ENCODE data around the gene ABAT. TPM values are rescaled to one million over a fixed set of nuclear protein-coding genes. Genes with fewer than 3 reads are reported as not detected.
"Not testable (repeated sequence)": the region's sequence is repeated elsewhere in the genome, so short reads cannot be mapped to it uniquely, and the experiment has no call there.

Gene ABAT
- total RNA-seq, 1 donor from 2014 or later = 7.3 TPM

- no peaks in the 10 kb centered on the region for H3K9me3 Mint-ChIP-seq
- intact Hi-C loops (cut with micrococcal nuclease) = no loop called here
- no peak overlapping the region for H3K27ac Mint-ChIP-seq
- no peaks in the 10 kb centered on the region for H3K4me1 Mint-ChIP-seq (ENCODE audit: low read depth)
- H3K4me3 Mint-ChIP-seq = no peak overlapping the region
- DNase-seq (ENCODE audit: low spot score) = no peak
- peaks cover 3% of the 10 kb centered on the region for H3K36me3 Mint-ChIP-seq (ENCODE audit: low read depth)
- H3K27me3 Mint-ChIP-seq (ENCODE audit: insufficient read depth) = no peaks in the 10 kb centered on the region
These were observed 107.4 kb downstream of the ABAT start for GRCh38 chr16:8781797-8782196.

- Mint-ChIP-seq H3K27me3 (ENCODE audit: insufficient read depth) (no peaks in the 10 kb centered on the region), H3K9me3 (no peaks in the 10 kb centered on the region), H3K36me3 (ENCODE audit: low read depth) (no peaks in the 10 kb centered on the region), H3K4me3 (no peak overlapping the region), H3K27ac (no peak overlapping the region), H3K4me1 (ENCODE audit: low read depth) (no peaks in the 10 kb centered on the region)
- DNase-seq (ENCODE audit: low spot score) = no peak
- intact Hi-C loops (cut with micrococcal nuclease) = no loop called here
These were observed 108.3 kb downstream of the ABAT start for GRCh38 chr16:8782673-8783072.

GRCh38 chr16:8785408-8785807 lies 111.0 kb downstream of the ABAT start:
- DNase-seq (ENCODE audit: low spot score) = no peak
- Mint-ChIP-seq H3K36me3 (ENCODE audit: low read depth) (no peaks in the 10 kb centered on the region), H3K27me3 (ENCODE audit: insufficient read depth) (no peaks in the 10 kb centered on the region), H3K27ac (no peak overlapping the region), H3K4me1 (ENCODE audit: low read depth) (no peaks in the 10 kb centered on the region), H3K9me3 (no peaks in the 10 kb centered on the region), H3K4me3 (no peak overlapping the region)
- intact Hi-C loops (cut with micrococcal nuclease) = no loop called here

- H3K4me3 Mint-ChIP-seq; intact Hi-C loops (cut with micrococcal nuclease); H3K36me3 Mint-ChIP-seq (ENCODE audit: low read depth); H3K27me3 Mint-ChIP-seq (ENCODE audit: insufficient read depth); H3K9me3 Mint-ChIP-seq; H3K27ac Mint-ChIP-seq; DNase-seq (ENCODE audit: low spot score); H3K4me1 Mint-ChIP-seq (ENCODE audit: low read depth): not testable (repeated sequence)
These were observed 111.9 kb downstream of the ABAT start for GRCh38 chr16:8786316-8786715.

- Mint-ChIP-seq H3K9me3 (no peaks in the 10 kb centered on the region), H3K4me1 (ENCODE audit: low read depth) (no peaks in the 10 kb centered on the region), H3K27me3 (ENCODE audit: insufficient read depth) (no peaks in the 10 kb centered on the region), H3K27ac (no peak overlapping the region), H3K4me3 (no peak overlapping the region), H3K36me3 (ENCODE audit: low read depth) (no peaks in the 10 kb centered on the region)
- no peak for DNase-seq (ENCODE audit: low spot score)
- intact Hi-C loops (cut with micrococcal nuclease) = no loop called here
These were observed 114.3 kb downstream of the ABAT start for GRCh38 chr16:8788578-8789172.

- no peak for DNase-seq (ENCODE audit: low spot score)
- intact Hi-C loops (cut with micrococcal nuclease) = loop anchor here (5.0 to 10.0 kb wide), 3 partner anchors 142 to 1947 kb away; partner anchors contain the start of gene NUBP1
- H3K9me3 Mint-ChIP-seq = no peaks in the 10 kb centered on the region
- peaks cover 31% of the 10 kb centered on the region for H3K4me1 Mint-ChIP-seq (ENCODE audit: low read depth)
- H3K27me3 Mint-ChIP-seq (ENCODE audit: insufficient read depth) = no peaks in the 10 kb centered on the region
- H3K27ac Mint-ChIP-seq = no peak overlapping the region
- H3K4me3 Mint-ChIP-seq = no peak overlapping the region
- peaks cover 13% of the 10 kb centered on the region for H3K36me3 Mint-ChIP-seq (ENCODE audit: low read depth)
These were observed 120.7 kb downstream of the ABAT start for GRCh38 chr16:8795091-8795490.

GRCh38 chr16:8795818-8796217 lies 121.4 kb downstream of the ABAT start:
- no peak overlapping the region for H3K27ac Mint-ChIP-seq
- H3K4me3 Mint-ChIP-seq = peak overlapping the region; percentile 96
- H3K9me3 Mint-ChIP-seq = no peaks in the 10 kb centered on the region
- peaks cover 31% of the 10 kb centered on the region for H3K4me1 Mint-ChIP-seq (ENCODE audit: low read depth)
- DNase-seq (ENCODE audit: low spot score) = no peak
- intact Hi-C loops (cut with micrococcal nuclease) = loop anchor here (2.0 to 10.0 kb wide), 5 partner anchors 141 to 1946 kb away; partner anchors contain the start of gene NUBP1
- no peaks in the 10 kb centered on the region for H3K27me3 Mint-ChIP-seq (ENCODE audit: insufficient read depth)
- peaks cover 13% of the 10 kb centered on the region for H3K36me3 Mint-ChIP-seq (ENCODE audit: low read depth)

GRCh38 chr16:8796469-8797363 lies 122.3 kb downstream of the ABAT start:
- DNase-seq (ENCODE audit: low spot score) = no peak
- peaks cover 15% of the 10 kb centered on the region for H3K36me3 Mint-ChIP-seq (ENCODE audit: low read depth)
- peak overlapping the region; percentile 96 for H3K4me3 Mint-ChIP-seq
- intact Hi-C loops (cut with micrococcal nuclease) = loop anchor here (1.0 to 10.0 kb wide), 11 partner anchors 72 to 1946 kb away; partner anchors contain the start of genes ABAT, HAPSTR1, METTL22 and NUBP1
- no peaks in the 10 kb centered on the region for H3K9me3 Mint-ChIP-seq
- H3K27ac Mint-ChIP-seq = peak overlapping the region; percentile 82
- H3K27me3 Mint-ChIP-seq (ENCODE audit: insufficient read depth) = no peaks in the 10 kb centered on the region
- peaks cover 38% of the 10 kb centered on the region for H3K4me1 Mint-ChIP-seq (ENCODE audit: low read depth)

- Mint-ChIP-seq H3K36me3 (ENCODE audit: low read depth) (peaks cover 22% of the 10 kb centered on the region), H3K9me3 (no peaks in the 10 kb centered on the region)
These were observed 123.2 kb downstream of the ABAT start, which contains the start of the genes PMM2 and TMEM186 for GRCh38 chr16:8797364-8798173. Gene PMM2 (plus strand): TSS chr16:8797839. CDS start chr16:8797883, 44 bp downstream. Gene TMEM186 (minus strand): TSS chr16:8797639. CDS start chr16:8797614, 25 bp downstream.

GRCh38 chr16:8798174-8798527 lies 123.7 kb downstream of the ABAT start:
- Mint-ChIP-seq H3K9me3 (no peaks in the 10 kb centered on the region), H3K27me3 (ENCODE audit: insufficient read depth) (no peaks in the 10 kb centered on the region), H3K4me3 (peak overlapping the region; percentile 96), H3K27ac (peak overlapping the region; percentile 82), H3K36me3 (ENCODE audit: low read depth) (peaks cover 26% of the 10 kb centered on the region), H3K4me1 (ENCODE audit: low read depth) (peaks cover 42% of the 10 kb centered on the region)
- no peak for DNase-seq (ENCODE audit: low spot score)
- intact Hi-C loops (cut with micrococcal nuclease) = loop anchor here (2.0 to 10.0 kb wide), 4 partner anchors 19 to 1944 kb away; partner anchors contain the start of gene NUBP1

More at GRCh38 chr16:8797364-8798173, 123.2 kb downstream of the ABAT start, which contains the start of the genes PMM2 and TMEM186:
- peaks cover 42% of the 10 kb centered on the region for H3K4me1 Mint-ChIP-seq (ENCODE audit: low read depth)
- no peaks in the 10 kb centered on the region for H3K27me3 Mint-ChIP-seq (ENCODE audit: insufficient read depth)
- DNase-seq (ENCODE audit: low spot score) = peak; percentile 95
- peak within 1 kb of the TSS; percentile 82 for H3K27ac Mint-ChIP-seq
- intact Hi-C loops (cut with micrococcal nuclease) = loop anchor here (1.0 to 10.0 kb wide), 12 partner anchors 19 to 1945 kb away; partner anchors contain the start of genes ABAT, HAPSTR1, METTL22 and NUBP1
- H3K4me3 Mint-ChIP-seq = peak within 1 kb of the TSS; percentile 96

- intact Hi-C loops (cut with micrococcal nuclease) = loop anchor here (2.0 to 10.0 kb wide), 4 partner anchors 18 to 1944 kb away; partner anchors contain the start of gene NUBP1
- Mint-ChIP-seq H3K27ac (peak overlapping the region; percentile 82), H3K27me3 (ENCODE audit: insufficient read depth) (no peaks in the 10 kb centered on the region), H3K4me3 (peak overlapping the region; percentile 96), H3K36me3 (ENCODE audit: low read depth) (peaks cover 29% of the 10 kb centered on the region), H3K4me1 (ENCODE audit: low read depth) (peaks cover 42% of the 10 kb centered on the region), H3K9me3 (no peaks in the 10 kb centered on the region)
- DNase-seq (ENCODE audit: low spot score) = no peak
These were observed 124.2 kb downstream of the ABAT start for GRCh38 chr16:8798535-8799157.

GRCh38 chr16:8801701-8802100 lies 127.3 kb downstream of the ABAT start:
- H3K4me3 Mint-ChIP-seq = no peak overlapping the region
- intact Hi-C loops (cut with micrococcal nuclease) = no loop called here
- peaks cover 38% of the 10 kb centered on the region for H3K36me3 Mint-ChIP-seq (ENCODE audit: low read depth)
- no peaks in the 10 kb centered on the region for H3K27me3 Mint-ChIP-seq (ENCODE audit: insufficient read depth)
- H3K27ac Mint-ChIP-seq = no peak overlapping the region
- DNase-seq (ENCODE audit: low spot score) = no peak
- peaks cover 28% of the 10 kb centered on the region for H3K4me1 Mint-ChIP-seq (ENCODE audit: low read depth)
- H3K9me3 Mint-ChIP-seq = no peaks in the 10 kb centered on the region

Data from activated T-helper 1 cell treated with anti-CD3 and anti-CD28 coated beads, Interleukin-12 subunit alpha, Interleukin-12 subunit beta, Interleukin-2, Interleukin-4 antibody, amounts not matched to agents 30 ng/mL and 10 ng/mL and 1 ng/mL, durations not matched to agents 14 hours and 24 hours and 36 hours (primary cell).